Ectodermal cell (in vitro differentiated cells): ENCODE data around the gene NTMT2.

Experiments
- H3K27ac ChIP-seq: 2 replicates; pipeline ENCODE4 v1.7.0; 2013; ENCODE audit warnings: mild to moderate bottlenecking, low read depth, low read length; ENCODE audit not compliant: insufficient read depth, poor library complexity, severe bottlenecking
- H3K27me3 ChIP-seq: 2 replicates; pipeline ENCODE4 v1.7.0; 2013; ENCODE audit warnings: mild to moderate bottlenecking, low read length; ENCODE audit not compliant: insufficient read depth, control insufficient read depth, poor library complexity, severe bottlenecking
- H3K36me3 ChIP-seq: one replicate; pipeline ENCODE4 v1.7.0; 2013; ENCODE audit warnings: low read length; ENCODE audit not compliant: control insufficient read depth, insufficient read depth
- H3K4me1 ChIP-seq: one replicate; pipeline ENCODE4 v1.7.0; 2013; ENCODE audit warnings: low read length; ENCODE audit not compliant: control insufficient read depth, insufficient read depth
- H3K4me3 ChIP-seq: 2 replicates; pipeline ENCODE4 v1.7.0; 2013; ENCODE audit warnings: low read depth, low read length, control low read depth; ENCODE audit not compliant: insufficient read depth
- H3K9me3 ChIP-seq: 2 replicates; pipeline ENCODE4 v1.7.0; 2013; ENCODE audit warnings: mild to moderate bottlenecking, low read length, moderate library complexity; ENCODE audit not compliant: control insufficient read depth
- WGBS, 2 experiments: methylation state at CpG; one replicate each; pipeline ENCODE4 v1.1.7; 2013; ENCODE audit warnings: missing lambda C conversion rate in 2 of 2; 5-methylcytosine and 5-hydroxymethylcytosine counted together

NTMT2 gene

DNA sequence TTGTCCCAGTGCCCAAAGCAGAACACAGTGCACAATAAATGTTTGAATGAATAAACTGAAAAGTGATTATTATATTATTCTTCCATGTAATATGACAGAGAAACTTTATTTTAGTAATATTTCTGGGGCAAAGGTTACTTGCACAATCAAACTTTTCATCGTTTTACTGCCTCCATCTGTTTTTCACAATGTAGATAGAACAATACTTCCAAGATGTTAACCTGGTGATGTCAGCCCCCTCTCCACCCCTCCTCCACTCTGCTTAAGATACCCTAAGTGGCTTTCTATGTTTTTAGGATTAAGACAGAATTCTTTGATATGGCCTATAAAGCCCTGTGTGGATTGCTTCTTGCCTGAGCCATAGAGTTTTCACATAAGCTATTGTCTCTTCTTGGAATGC is 13.8 kb upstream of the NTMT2 start:
- Histone ChIP-seq H3K36me3 (no peaks in the 10 kb centered on the region), H3K4me1 (peaks cover 17% of the 10 kb centered on the region), H3K27ac (no peak overlapping the region), H3K9me3 (no peaks in the 10 kb centered on the region), H3K4me3 (no peak overlapping the region), H3K27me3 (no peaks in the 10 kb centered on the region)
- 86 to 100% methylated on average over 1 of the region's 1 CpG for WGBS, 2 experiments

DNA sequence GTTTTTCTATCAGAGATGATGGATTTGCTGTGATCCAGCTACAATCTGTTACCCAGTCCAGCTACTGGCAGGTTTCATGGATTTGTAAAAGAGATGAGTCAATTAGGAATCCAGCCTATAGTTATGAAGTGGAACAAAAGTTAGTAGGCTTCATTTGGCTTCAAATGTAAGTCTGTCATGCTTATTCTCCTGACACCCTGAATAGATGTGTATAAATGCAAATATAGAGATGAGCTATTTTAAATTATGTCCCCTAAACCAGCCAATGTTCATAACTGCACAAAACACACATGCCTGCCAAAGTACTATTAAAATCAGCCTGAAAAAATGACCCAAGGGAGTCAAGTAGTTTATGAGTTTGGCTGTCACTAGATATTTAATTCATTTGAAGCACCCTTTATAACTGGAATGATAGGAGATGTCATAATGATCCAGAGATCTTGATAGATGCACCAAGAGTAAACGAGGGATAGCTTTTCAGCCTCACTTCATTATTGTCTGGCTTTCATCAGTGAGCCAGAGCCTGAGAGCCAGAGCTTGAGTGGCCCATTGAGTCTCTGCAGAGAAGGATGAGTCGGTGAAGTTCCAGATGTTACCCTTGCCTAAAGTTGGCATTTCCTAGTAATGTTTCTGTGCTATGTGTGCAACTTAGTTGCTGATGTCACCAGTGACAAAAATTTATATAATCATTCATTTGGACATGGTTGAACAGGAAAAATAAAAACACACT is 11.8 kb upstream of the NTMT2 start:
- WGBS, 2 experiments = 95 to 98% methylated on average over 2 of the region's 2 CpGs
- no peak overlapping the region for H3K4me3 ChIP-seq
- H3K36me3 ChIP-seq = no peaks in the 10 kb centered on the region
- no peaks in the 10 kb centered on the region for H3K27me3 ChIP-seq
- H3K27ac ChIP-seq = no peak overlapping the region
- peaks cover 15% of the 10 kb centered on the region for H3K4me1 ChIP-seq
- H3K9me3 ChIP-seq = no peaks in the 10 kb centered on the region

DNA sequence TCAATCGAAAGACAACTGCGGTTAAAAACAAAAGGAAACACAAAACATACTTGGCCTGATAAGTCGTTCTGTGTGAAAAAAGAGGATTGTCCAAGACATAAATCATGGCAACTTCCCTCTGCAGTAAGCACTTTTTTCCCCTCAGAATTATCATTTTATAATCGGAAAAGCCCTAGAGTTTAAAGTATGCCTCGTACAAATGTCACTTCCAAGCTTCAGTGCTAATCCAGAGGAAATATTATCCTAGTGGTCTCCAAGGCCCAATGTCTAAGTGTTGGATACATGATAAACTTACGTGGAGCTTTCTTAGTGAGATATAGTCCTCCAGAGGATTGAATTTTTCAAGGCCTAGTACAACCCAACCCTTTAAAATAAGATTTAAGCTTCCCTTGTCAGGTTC is 11.2 kb upstream of the NTMT2 start:
- Histone ChIP-seq H3K4me1 (peaks cover 15% of the 10 kb centered on the region), H3K27me3 (no peaks in the 10 kb centered on the region), H3K36me3 (no peaks in the 10 kb centered on the region), H3K9me3 (no peaks in the 10 kb centered on the region), H3K27ac (no peak overlapping the region), H3K4me3 (no peak overlapping the region)
- 94 to 95% methylated on average over 6 of the region's 6 CpGs for WGBS, 2 experiments

DNA sequence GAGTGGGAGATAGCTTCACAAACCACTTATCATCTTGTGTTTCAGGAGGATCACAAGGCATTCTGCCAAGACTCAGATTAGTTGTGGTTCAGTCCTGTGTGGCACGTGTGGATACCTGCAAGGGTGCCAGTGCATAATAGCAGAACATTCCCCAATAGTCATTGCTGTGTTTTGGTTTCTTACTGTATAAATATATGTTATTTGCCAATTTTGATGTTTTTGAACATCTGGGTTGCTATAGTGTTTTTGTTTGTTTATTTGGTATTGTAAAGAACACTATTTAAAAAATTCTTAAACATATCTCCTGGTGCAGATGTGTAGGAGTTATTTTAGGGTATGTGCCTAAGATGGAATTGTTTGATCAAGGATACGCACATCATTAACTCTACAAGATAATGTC is 5.4 kb upstream of the NTMT2 start:
- no peaks in the 10 kb centered on the region for H3K36me3 ChIP-seq
- 91 to 100% methylated on average over 1 to 2 of the region's 2 CpGs for WGBS, 2 experiments
- H3K27me3 ChIP-seq = peaks cover 17% of the 10 kb centered on the region
- no peaks in the 10 kb centered on the region for H3K4me1 ChIP-seq
- no peak overlapping the region for H3K4me3 ChIP-seq
- H3K9me3 ChIP-seq = no peaks in the 10 kb centered on the region
- no peak overlapping the region for H3K27ac ChIP-seq

DNA sequence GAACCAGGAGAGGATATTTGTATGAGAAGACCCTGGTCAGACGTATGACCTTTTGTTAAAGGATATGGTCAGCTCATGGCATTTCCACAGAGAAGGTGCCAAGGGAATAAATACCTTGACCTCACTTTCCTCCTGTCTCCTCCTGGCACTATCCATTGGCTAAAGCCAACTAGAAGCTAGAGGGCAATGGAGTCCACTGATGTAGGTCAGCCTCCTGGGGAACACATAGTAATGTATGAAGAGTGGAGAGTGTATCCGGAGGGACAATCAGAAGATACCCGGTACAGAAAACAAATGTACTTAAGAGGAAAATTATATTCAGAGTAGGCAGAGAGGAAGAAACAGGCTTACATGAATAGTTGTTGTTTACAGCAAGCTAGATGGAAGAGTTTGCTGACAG is 698 bp upstream of the NTMT2 start:
- no peaks in the 10 kb centered on the region for H3K9me3 ChIP-seq
- WGBS, 2 experiments = 86 to 91% methylated on average over 3 of the region's 3 CpGs
- H3K36me3 ChIP-seq = no peaks in the 10 kb centered on the region
- peaks cover 7% of the 10 kb centered on the region for H3K4me1 ChIP-seq
- H3K27me3 ChIP-seq = peaks cover 43% of the 10 kb centered on the region
- no peak overlapping the region for H3K27ac ChIP-seq
- no peak overlapping the region for H3K4me3 ChIP-seq

DNA sequence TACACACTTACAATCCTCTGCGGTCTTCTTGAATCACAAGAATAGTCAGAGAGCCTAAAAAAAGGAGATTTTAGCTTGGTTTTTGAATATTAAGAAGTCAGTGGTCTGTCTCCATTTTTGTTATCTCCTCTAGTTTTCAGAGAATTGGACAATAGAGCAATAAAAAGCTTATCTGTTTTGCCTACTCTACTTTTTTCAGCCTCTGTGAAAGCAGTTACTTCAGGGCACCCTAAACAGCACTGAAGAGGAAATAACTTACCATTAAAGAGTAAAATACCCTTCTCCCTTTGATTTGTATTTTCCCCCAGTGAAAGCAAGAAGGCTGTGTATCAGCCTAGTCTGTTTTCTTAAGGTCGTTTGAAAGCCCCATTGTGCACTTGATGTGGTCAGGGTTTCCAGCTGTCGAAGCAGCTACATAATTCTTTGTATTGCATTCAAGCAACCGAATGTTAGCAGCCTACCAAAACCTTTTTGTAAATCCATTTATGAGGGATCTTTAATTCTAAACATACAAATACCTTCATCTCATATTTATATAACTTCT is 1.0 kb downstream of the NTMT2 start:
- Histone ChIP-seq H3K4me1 (peaks cover 7% of the 10 kb centered on the region), H3K27me3 (peaks cover 43% of the 10 kb centered on the region), H3K4me3 (no peak overlapping the region), H3K36me3 (no peaks in the 10 kb centered on the region), H3K27ac (no peak overlapping the region), H3K9me3 (no peaks in the 10 kb centered on the region)
- WGBS, 2 experiments = 48 to 54% methylated on average over 4 of the region's 4 CpGs

DNA sequence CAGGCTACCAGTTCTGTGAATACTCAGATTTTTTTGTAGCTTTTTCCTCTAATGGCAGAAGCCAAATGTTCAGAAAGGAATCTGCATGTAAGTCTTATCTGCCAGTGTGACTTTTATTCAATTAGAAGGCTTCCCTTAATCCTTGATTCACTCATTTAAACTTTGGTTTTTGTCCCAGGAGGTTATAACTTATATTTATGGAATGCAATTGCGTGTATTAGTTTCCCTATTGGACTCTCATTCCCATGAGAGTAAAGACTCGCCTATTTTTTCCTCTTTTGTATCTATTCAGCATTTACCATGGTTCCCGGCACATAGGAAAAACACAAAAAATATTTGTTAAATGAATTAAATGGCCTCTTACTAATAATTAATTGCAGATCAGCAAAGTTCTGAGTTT is 3.5 kb downstream of the NTMT2 start:
- Histone ChIP-seq H3K27ac (no peak overlapping the region), H3K9me3 (no peaks in the 10 kb centered on the region), H3K4me1 (peaks cover 7% of the 10 kb centered on the region), H3K36me3 (no peaks in the 10 kb centered on the region), H3K27me3 (peaks cover 37% of the 10 kb centered on the region), H3K4me3 (no peak overlapping the region)
- 100% methylated on average over 1 to 2 of the region's 3 CpGs for WGBS, 2 experiments

DNA sequence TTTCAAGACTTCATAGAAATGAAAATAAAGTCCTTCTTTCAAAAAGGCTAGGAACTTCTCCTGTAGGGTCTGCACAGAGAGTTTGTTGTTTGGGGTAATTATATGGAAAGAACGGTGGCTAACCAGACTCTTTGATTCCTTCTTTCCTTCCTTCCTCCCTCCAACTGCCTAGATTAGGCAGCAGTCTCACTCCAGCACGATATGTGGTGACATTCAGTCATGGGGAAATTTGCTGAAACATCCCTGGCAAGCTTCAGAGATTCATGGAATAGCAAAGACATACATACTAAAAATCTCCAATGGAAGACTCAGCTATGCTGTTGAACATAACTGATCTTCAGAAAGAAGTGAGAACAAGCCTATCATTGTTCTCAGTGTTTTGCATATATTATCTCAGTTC is 4.3 kb downstream of the NTMT2 start:
- H3K4me1 ChIP-seq = peaks cover 7% of the 10 kb centered on the region
- no peak overlapping the region for H3K27ac ChIP-seq
- H3K4me3 ChIP-seq = no peak overlapping the region
- WGBS, 2 experiments = 85 to 89% methylated on average over 1 to 2 of the region's 2 CpGs
- peaks cover 29% of the 10 kb centered on the region for H3K27me3 ChIP-seq
- H3K36me3 ChIP-seq = no peaks in the 10 kb centered on the region
- H3K9me3 ChIP-seq = no peaks in the 10 kb centered on the region

DNA sequence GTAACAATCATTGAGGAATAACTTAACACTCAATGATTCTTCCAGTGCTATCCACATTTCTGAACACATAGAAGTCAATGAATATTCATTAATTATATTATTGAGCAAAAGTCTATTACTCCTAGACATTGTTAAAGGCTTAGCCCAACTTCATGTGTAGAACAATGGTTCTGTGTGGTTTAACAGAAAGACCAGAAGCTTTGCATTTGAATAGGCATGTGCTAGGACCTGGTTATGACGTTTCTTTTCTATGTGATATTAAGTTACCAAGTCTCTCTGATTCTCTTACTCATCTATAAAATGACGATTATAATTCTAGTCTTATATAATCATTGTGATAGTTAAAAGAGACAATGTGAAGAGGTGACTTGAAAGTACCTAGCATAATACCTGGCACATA is 5.2 kb downstream of the NTMT2 start:
- no peak overlapping the region for H3K4me3 ChIP-seq
- WGBS, 2 experiments = 75% methylated on average over 1 of the region's 2 CpGs; no CpG with 5 or more reads in 1 of the 2 experiments
- no peaks in the 10 kb centered on the region for H3K36me3 ChIP-seq
- H3K27ac ChIP-seq = no peak overlapping the region
- H3K4me1 ChIP-seq = peaks cover 2% of the 10 kb centered on the region
- peaks cover 20% of the 10 kb centered on the region for H3K27me3 ChIP-seq
- H3K9me3 ChIP-seq = no peaks in the 10 kb centered on the region

DNA sequence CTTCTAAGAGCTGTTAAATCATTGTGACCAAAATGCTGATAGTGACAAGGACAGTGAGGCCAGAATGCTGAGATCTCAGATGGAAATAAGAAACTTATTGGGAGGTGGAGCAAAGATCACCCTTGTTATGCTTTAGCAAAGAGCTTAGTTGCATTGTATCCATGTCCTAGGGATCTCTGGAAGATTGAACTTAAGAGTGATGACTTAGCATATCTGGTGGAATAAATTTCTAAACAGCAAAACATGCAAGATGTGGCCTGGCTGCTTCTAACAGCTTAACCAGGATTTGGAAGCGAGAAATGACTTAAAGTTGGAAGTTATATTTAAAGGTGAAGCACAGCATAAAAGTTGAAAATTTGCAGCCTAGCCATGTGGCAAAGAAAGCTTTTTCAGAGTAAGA is 7.7 kb downstream of the NTMT2 start:
- no peaks in the 10 kb centered on the region for H3K36me3 ChIP-seq
- H3K4me1 ChIP-seq = no peaks in the 10 kb centered on the region
- H3K27me3 ChIP-seq = peaks cover 5% of the 10 kb centered on the region
- H3K9me3 ChIP-seq = no peaks in the 10 kb centered on the region
- no peak overlapping the region for H3K27ac ChIP-seq
- H3K4me3 ChIP-seq = no peak overlapping the region
- 98% methylated on average over 1 of the region's 1 CpG for WGBS, 2 experiments
